GM12872 (cell line): ENCODE measurements around the gene IRX1.

Experiments used
- TF ChIP-seq, protein P1 (sequence below): IDR thresholded peaks from 3 replicates; pipeline ENCODE4 v1.5.1; 2011; ENCODE audit warnings: low read depth, mild to moderate bottlenecking, low read length, moderate library complexity; ENCODE audit not compliant: insufficient read depth

IRX1 gene

DNA sequence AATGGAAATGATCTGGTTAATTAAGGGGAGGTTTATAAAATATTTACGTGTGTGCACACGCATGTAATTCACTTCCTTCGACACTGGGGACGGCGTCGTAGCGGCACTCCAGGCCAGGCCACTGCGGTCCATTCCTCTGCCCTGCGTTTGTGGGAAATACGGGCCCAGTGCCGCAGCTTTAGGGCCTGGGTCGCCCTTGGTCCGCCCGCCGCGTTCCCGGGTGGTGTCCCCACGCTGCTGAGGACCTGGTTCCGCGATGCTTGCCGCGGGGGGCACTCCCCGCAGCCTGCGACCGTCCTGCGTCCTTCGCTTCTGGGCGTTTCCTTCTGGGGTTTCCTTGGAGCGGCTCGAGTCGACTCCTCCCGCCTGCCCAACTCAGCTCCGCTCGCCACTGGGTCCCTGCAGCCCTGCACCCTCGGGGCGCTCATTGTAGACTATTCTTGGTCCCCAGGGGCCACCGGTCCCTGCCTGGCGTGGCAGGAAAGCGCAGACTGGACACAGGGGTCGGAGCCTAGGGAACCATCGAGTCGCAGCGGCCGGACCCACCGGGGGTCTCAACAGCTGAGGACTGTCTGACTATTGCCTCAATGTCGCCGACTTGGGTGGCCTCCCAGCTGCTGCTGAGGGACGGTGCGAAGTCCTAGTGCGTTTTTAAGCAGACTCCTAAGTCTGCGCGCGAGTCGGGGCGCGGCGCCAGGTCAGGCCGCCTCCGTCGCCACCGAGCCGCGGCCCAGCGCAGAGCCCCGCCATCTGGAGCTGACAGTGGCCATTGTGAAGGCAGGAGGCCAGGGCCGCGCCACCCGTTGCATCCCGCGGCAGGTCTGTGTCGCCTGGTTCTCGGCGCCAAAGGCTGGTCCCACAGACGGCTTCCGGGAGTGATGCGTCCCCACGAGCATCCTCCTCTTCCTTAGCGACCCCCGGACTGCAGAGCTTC, 4.4 kb upstream of the IRX1 start:
- TF ChIP-seq, protein P1, sequence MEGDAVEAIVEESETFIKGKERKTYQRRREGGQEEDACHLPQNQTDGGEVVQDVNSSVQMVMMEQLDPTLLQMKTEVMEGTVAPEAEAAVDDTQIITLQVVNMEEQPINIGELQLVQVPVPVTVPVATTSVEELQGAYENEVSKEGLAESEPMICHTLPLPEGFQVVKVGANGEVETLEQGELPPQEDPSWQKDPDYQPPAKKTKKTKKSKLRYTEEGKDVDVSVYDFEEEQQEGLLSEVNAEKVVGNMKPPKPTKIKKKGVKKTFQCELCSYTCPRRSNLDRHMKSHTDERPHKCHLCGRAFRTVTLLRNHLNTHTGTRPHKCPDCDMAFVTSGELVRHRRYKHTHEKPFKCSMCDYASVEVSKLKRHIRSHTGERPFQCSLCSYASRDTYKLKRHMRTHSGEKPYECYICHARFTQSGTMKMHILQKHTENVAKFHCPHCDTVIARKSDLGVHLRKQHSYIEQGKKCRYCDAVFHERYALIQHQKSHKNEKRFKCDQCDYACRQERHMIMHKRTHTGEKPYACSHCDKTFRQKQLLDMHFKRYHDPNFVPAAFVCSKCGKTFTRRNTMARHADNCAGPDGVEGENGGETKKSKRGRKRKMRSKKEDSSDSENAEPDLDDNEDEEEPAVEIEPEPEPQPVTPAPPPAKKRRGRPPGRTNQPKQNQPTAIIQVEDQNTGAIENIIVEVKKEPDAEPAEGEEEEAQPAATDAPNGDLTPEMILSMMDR: no peak

DNA sequence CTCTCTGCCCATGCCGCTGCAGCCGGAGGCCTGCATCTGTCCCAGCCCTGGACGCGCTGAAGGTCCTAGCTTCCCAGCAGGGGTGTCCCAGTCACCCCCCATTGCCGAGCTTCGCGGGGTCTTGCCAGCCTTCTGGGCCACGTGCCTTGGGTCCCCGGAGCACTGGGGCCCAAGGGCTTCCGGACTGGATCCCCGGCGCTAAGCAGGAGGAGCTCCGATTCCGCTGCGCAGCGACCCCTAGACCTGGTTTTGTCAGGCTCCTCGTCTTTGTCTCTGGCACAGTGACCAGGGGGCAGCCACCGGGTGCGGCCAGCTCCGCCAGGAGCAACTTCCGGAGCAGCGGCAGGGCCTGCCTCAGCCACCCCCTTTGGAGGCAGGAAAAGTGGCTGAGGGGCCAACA, 3.3 kb upstream of the IRX1 start:
- TF ChIP-seq, protein P1: no peak

DNA sequence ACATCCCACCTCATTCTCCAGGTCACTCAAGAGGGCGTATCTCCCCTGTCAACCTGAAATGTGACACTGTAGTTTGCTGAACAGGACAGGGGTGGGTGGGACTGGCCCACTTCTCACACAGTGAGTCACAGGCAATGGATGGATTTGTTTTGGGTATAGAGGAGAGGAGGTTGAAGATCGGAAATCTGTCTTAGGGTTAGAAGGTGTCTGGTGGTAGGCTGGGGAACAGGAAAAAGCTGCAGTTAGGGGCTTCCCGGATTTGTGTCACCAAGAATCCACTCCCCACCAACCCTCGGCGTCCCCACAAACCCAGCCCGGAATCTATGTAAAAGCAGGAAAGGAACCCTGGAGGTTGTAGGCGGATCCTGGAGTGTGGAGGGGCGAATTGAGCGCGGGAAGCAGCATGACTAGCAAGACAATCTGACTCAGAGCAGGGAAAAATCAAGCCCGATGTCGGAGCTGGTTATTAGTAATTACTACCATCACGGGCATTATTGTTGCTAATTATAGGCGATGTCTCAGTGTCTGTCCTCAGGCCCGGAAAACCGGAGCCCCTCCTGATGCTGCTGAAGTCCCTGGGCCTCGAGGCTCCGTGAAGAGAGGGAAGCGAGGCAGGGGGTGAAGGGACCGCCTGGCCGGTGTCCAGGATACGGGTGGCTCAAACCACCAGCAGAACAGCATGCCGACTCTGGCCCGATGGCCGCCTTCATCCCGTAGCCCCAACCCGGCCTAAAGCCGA, 1.7 kb upstream of the IRX1 start:
- TF ChIP-seq, protein P1: no peak

DNA sequence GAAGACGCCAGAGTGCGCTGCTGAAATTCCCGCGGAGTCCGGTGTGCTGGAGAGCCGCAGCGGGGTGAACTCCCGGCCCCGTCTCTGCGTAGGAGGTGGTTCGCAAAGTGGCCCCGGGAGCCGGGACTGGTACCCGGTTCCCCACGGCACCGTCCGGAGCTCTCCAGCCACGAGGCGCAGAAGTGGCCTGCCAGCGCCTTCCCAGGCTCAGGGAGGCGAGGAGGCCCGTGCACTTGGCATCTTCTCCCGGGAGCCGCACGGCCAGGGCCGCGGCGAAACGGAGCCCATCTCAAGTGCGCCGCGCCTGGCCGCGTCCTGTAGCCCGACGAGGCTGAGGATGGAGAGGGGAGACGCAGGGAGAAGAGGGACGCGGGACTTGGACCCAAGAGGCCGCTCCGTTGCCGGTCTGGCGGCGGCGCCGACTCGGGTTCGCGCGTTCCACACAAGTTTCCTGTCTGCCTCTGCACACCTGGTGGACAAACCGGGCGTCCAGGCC, 1.1 kb upstream of the IRX1 start:
- TF ChIP-seq, protein P1: no peak

DNA sequence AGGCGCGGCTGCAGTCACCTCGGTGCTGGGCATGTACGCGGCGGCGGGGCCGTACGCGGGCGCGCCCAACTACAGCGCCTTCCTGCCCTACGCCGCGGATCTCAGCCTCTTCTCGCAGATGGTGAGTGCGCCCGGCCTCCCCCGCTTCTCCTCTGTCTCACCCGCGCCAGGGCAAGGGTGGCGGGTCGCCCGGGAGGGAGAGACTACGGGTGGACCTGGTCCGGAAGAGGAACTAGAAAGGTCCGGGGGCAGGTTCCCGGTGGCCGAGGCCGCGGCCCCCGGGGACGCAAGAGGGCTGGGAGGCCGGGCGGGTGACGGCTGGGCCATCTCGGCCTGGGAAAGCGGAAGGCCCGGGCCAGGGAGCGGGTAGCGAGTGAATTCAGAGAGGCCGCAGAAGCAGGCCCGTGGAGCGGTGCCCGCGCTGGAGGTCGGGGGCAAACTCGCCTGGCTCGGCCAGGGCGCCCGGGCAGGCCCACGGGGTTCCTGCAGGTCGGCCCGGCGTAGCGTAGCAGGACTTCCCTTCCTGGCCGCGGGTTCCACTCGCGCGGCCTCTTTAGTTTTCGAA, 711 bp downstream of the IRX1 start:
- TF ChIP-seq, protein P1: no peak

DNA sequence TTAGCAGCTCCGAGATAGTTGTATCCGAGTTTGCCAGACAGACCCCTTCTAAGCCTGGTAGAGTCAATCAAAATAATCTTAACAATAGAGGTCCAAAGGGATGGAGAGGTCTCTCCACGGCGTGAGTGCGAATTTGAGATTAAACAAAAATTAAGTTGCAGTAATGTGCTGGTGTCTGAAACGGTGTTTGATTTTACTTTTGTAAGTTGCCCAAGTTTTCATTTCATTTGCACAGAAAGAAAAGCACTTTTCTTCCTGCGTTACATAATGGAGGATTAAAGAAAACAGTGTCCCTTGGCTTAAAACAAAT, 1.2 kb downstream of the IRX1 start:
- TF ChIP-seq, protein P1: no peak

DNA sequence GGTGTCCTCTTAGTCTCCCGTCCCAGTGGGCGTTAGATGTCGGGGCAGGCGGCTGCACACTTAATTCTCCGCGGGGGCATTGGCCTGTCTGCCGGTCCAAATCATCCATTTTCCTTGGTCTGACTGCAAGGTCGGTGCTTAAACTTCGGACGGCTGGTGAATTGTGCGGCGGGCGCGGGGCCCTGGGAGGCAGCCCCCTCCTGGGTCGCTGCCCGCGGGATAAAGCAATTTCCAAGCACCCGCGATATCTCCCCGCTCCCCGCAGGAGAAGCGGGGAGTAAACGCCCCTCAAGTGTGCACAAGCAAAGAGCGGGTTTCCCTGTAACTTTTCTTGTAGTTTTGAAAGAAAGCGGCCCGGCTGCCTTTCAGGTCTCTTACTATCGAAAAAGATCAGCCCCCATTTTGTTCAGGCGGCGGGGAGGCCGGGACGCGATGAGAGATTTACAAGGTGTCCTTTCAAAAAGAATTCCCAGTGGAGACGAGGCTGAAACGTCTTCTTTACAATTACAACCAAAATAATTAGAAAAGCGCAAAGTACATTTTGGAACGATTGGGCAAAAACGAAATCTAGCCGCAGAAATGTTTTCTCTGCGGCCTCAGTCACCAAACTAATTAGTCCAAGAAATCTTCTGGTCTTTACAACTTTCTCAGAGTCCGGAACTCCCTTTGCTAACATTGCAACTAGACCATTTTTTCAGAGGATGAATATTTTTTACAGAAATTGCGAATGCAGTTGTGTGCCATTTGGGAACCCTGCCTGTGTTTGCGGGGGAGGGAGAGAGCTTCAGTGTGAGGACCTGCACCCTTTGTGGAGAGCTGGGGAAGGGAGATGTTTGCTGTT, 1.8 kb downstream of the IRX1 start:
- TF ChIP-seq, protein P1: no peak
